Right lobe of liver (tissue), 6 donors: Measurements from ENCODE around the gene ARHGAP32. TPM values are rescaled to one million over a fixed set of nuclear protein-coding genes. Genes with fewer than 3 reads are reported as not detected.

Experiments used
- ATAC-seq, 4 donors: fragments of 200-7000 bp; cut with Tn5 transposase; one replicate each; pipeline ENCODE4 v1.9.1; 2020; ENCODE audit warnings: mild to moderate bottlenecking in 4 of 4, moderate library complexity in 4 of 4
- DNase-seq, 3 donors: peaks; one replicate each; pipeline ENCODE4 v3.0.0-alpha.2; 2020
- H3K27ac ChIP-seq, 3 donors: fragments of 200-600 bp; one replicate each; pipeline ENCODE4 v1.8.0; 2022
- H3K27me3 ChIP-seq, 2 donors: fragments of 200-600 bp; one replicate each; pipeline ENCODE4 v1.8.0; 2022
- H3K36me3 ChIP-seq, 4 donors: fragments of 200-600 bp; sonication (generic) in 1 of 4; one replicate each; pipeline versions ENCODE4 v1.5.1 to v1.8.0; 2017 to 2022; ENCODE audit warnings: control low read depth in 1 of 4
- H3K4me1 ChIP-seq, 4 donors: fragments of 200-600 bp; sonication (generic) in 1 of 4; one replicate each; pipeline versions ENCODE4 v1.5.1 to v1.8.0; 2017 to 2022; ENCODE audit warnings: control low read depth in 1 of 4
- H3K4me3 ChIP-seq, 3 donors: fragments of 200-600 bp; one replicate each; pipeline ENCODE4 v1.8.0; 2022
- H3K9me3 ChIP-seq, 4 donors: fragments of 200-600 bp; sonication (generic) in 1 of 4; one replicate each; pipeline versions ENCODE4 v1.5.1 to v1.8.0; 2017 to 2022; ENCODE audit warnings: control low read depth in 1 of 4
- CTCF ChIP-seq, 4 donors: fragments of 200-600 bp in 3 of 4; fragments of 450-650 bp in 1 of 4; IDR thresholded peaks; one replicate each; pipeline versions ENCODE4 v1.5.1 to v1.8.0; 2016 to 2022; ENCODE audit warnings: antibody characterized with exemption in 4 of 4, mild to moderate bottlenecking in 2 of 4
- POLR2A ChIP-seq: fragments of 450-650 bp; IDR thresholded peaks from one replicate; pipeline ENCODE4 v1.6.1; 2017; ENCODE audit warnings: antibody characterized with exemption, mild to moderate bottlenecking
- WGBS: methylation state at CpG from one replicate; pipeline ENCODE4 v1.1.6; 2018; ENCODE audit warnings: low coverage, low lambda C conversion rate; ENCODE audit not compliant: insufficient coverage; ENCODE audit errors: missing lambda C conversion rate; 5-methylcytosine and 5-hydroxymethylcytosine counted together
- intact Hi-C, 2 donors: fragments of 100-400 bp; cut with DNase I; formaldehyde crosslinking; loops; one replicate each; pipeline versions ENCODE4 v1.11.2 to v1.14.1; 2022
- total RNA-seq, 6 experiments: library from RNA; depleted of rRNA in 2 of 6; stranded (reverse); fragments of >200 nt in 2 of 6; fragmentation: NEBNext Ultra II Directional in 3 of 6; extraction: Animal tissue kit (Norgen Biotek cat#: 25700) in 3 of 6; gene quantifications; one replicate each; pipeline versions ENCODE4 v1.1.0 to v1.2.4, GENCODE V29; 2016 to 2023
- donor health status: DM: no; HTN: yes; CAD: no.
- donor health status: DM: no; HTN: no; CAD: no.
- donor health status: DM: no; HTN: no; CAD: no.
- donor health status: DM: no; HTN: yes; CAD: no.
- donor health status: DM: no; HTN: yes; CAD: no.

ARHGAP32 gene
- total RNA-seq, 6 experiments from 2014 or later: 5.0 to 12.3 (median 10.0) TPM

GRCh38 chr11:129225190-129225589, 33.1 kb upstream of the ARHGAP32 start:
- no peaks in the 10 kb centered on the region for H3K9me3 ChIP-seq
- peaks cover 0 to 23% (median 0%) of the 10 kb centered on the region in 4 donors for H3K4me1 ChIP-seq
- no peaks in the 10 kb centered on the region for H3K27me3 ChIP-seq
- TF ChIP-seq CTCF (IDR thresholded peaks at IDR 0.05): no peak
- no peak for TF ChIP-seq POLR2A
- no peaks in the 10 kb centered on the region for H3K36me3 ChIP-seq
- no peak overlapping the region for H3K4me3 ChIP-seq
- 92% methylated on average over 1 of the region's 1 CpG for WGBS
- intact Hi-C loops: no loop called here
- ATAC-seq: no peak
- H3K27ac ChIP-seq: no peak overlapping the region
- no peak for DNase-seq

GRCh38 chr11:129224538-129224937, 32.4 kb upstream of the ARHGAP32 start:
- ATAC-seq: peak in 1 of 4 donors; percentile 60
- peaks cover 0 to 23% (median 0%) of the 10 kb centered on the region in 4 donors for H3K4me1 ChIP-seq
- H3K27ac ChIP-seq: no peak overlapping the region
- TF ChIP-seq POLR2A (no peak), CTCF (IDR thresholded peaks at IDR 0.05) (no peak)
- no peaks in the 10 kb centered on the region for H3K36me3 ChIP-seq
- 58% methylated on average over 3 of the region's 3 CpGs for WGBS
- no peaks in the 10 kb centered on the region for H3K27me3 ChIP-seq
- DNase-seq: no peak
- H3K4me3 ChIP-seq: no peak overlapping the region
- H3K9me3 ChIP-seq: no peaks in the 10 kb centered on the region
- intact Hi-C loops: no loop called here

- intact Hi-C loops: no loop called here
- H3K4me3 ChIP-seq: no peak overlapping the region
- ATAC-seq (peak in 3 of 4 donors; percentile 58 to 80 (median 66)), DNase-seq (no peak)
- H3K9me3 ChIP-seq: no peaks in the 10 kb centered on the region
- peaks cover 0 to 23% (median 0%) of the 10 kb centered on the region in 4 donors for H3K4me1 ChIP-seq
- no peak overlapping the region for H3K27ac ChIP-seq
- WGBS: 34% methylated on average over 2 of the region's 2 CpGs
- H3K36me3 ChIP-seq: no peaks in the 10 kb centered on the region
- no peak for TF ChIP-seq POLR2A
- no peak for TF ChIP-seq CTCF (IDR thresholded peaks at IDR 0.05)
- H3K27me3 ChIP-seq: no peaks in the 10 kb centered on the region
Measured at GRCh38 chr11:129223701-129224149, 31.6 kb upstream of the ARHGAP32 start.

GRCh38 chr11:129223260-129223659, 31.1 kb upstream of the ARHGAP32 start:
- peaks cover 0 to 23% (median 0%) of the 10 kb centered on the region in 4 donors for H3K4me1 ChIP-seq
- no peaks in the 10 kb centered on the region for H3K27me3 ChIP-seq
- no peak overlapping the region for H3K4me3 ChIP-seq
- no peaks in the 10 kb centered on the region for H3K36me3 ChIP-seq
- ATAC-seq: no peak
- no peak for DNase-seq
- no peak overlapping the region for H3K27ac ChIP-seq
- WGBS: 24% methylated on average over 1 of the region's 1 CpG
- H3K9me3 ChIP-seq: no peaks in the 10 kb centered on the region
- no peak for TF ChIP-seq CTCF (IDR thresholded peaks at IDR 0.05)
- no peak for TF ChIP-seq POLR2A
- intact Hi-C loops: no loop called here

GRCh38 chr11:129222158-129222557, 30.0 kb upstream of the ARHGAP32 start:
- no peak overlapping the region for H3K27ac ChIP-seq
- no peaks in the 10 kb centered on the region for H3K9me3 ChIP-seq
- TF ChIP-seq POLR2A (no peak), CTCF (IDR thresholded peaks at IDR 0.05) (no peak)
- WGBS: 41% methylated on average over 3 of the region's 3 CpGs
- H3K36me3 ChIP-seq: no peaks in the 10 kb centered on the region
- H3K4me3 ChIP-seq: no peak overlapping the region
- H3K4me1 ChIP-seq: peaks cover 0 to 23% (median 0%) of the 10 kb centered on the region in 4 donors
- DNase-seq (no peak), ATAC-seq (peak in 2 of 4 donors; percentile 37 to 56)
- intact Hi-C loops: no loop called here
- no peaks in the 10 kb centered on the region for H3K27me3 ChIP-seq
